Measurements from ENCODE around the gene CLIP4.
A peak's percentile ranks its signal among the peaks of the same experiment; 100 is the strongest.
"Not testable (repeated sequence)": the region's sequence is repeated elsewhere in the genome, so short reads cannot be mapped to it uniquely, and the experiment has no call there.

The CLIP4 gene

DNA sequence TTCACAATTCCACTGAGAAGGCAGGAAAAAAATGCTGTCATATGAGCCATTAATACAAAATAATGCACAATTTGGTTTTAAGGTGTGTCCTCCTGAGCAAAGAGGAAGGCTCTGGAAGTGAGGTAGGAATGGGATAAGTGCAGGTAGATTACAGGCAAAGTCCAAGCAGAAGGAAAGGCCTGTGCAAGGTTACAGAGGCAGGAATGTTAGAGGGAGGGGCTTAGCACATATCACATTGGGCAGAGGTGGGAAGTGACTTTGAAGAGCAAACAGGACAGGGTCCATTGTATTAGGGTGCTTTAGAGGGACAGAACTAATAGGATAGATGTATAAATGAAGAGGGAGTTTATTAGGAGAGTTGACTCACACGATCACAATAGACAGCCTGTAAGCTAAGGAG lies 14.7 kb upstream of the CLIP4 start:
- no peak for DNase-seq

DNA sequence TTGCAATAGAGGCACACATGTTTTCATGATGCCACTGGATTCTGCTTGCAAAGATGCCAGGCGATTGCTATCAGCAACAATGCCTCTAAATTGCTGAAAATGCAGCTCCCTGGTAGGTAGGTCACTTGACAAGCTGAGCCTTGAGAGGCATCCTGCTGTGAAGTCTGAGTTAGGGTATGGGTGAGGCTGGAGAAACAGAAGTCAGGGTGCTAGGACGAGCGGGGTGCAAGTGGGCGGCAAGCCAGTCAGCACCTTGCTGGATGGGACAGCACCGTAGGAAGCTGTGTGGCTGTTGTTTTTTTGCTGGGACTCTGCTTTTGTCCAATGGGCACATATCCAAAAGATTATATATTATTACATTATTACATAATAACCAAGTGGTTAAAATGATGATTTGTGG lies 10.5 kb upstream of the CLIP4 start:
- DNase-seq = no peak

DNA sequence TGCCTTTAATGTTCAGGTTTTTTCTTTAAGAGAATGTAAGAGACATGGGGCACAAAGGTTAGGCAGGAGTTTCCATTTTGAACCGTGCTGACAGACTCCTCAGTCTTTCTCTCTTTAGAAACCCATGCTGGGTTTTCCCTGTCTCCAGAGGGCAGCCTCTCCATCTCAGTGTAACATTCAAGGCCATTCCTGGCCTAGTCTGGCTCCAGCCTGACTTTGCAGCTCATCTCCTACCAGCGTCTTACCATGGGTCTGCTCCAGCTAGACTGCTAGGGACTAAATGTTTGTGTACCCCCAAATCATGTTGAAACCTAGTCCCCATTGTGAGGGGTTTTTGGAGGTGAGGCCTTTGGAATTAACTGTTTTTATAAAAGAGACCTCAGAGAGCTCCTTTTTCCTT lies 9.8 kb upstream of the CLIP4 start:
- DNase-seq = no peak

DNA sequence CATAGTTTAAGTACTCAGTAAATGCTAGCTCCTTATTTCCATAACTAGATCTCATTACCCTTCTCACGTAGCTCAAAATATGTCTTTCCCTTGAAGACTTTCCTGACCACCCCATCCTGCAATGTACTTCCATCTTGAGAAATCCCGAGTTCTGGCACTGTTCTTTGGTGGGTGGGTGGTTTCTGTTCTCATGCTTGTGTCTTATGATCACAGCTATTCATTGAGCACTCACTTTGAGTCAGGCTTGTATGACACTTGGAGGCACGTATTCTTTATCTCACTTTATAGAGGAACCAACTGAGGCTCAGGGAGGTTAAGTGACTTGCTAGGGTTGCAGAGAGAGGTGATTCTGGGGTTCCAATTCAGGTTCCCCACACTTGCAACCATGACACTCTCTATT lies 9.0 kb upstream of the CLIP4 start:
- DNase-seq = no peak

DNA sequence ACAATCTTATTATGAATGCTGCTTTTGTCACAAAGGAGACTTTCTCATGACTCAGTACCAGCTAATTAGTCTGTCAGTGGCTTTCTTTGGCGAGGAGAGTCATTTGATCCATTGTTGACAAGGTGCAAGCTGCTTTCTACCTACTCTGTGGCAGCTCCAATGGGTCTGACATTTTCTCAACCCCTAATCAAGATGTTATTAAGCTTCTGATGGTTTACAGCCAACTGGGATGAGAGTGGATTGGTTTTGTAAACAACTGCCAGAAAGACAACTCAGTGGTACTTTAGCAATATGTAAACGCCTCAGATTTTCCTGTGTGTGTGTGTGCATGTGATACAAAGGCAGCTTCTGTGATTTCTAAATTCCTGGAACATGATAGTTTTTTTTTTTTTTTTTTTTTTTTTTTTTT lies 8.2 kb upstream of the CLIP4 start:
- no peak for DNase-seq

DNA sequence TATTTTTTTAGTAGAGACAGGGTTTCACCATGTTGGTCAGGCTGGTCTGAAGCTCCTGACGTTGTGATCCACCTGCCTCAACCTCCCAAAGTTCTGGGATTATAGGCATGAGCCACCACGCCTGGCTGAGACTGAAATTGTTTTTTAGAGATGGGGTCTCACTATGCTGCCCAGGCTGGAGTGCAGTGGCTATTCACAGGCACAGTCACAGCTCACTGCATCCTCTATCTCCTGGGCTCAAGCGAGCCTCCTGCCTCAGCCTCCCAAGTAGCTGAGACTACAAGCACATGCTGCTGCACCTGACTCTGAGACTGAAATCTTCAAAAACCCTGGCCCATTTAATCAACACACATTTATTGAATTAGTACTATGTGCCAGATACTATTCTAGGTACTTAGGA lies 7.7 kb upstream of the CLIP4 start:
- not testable (repeated sequence) for DNase-seq

DNA sequence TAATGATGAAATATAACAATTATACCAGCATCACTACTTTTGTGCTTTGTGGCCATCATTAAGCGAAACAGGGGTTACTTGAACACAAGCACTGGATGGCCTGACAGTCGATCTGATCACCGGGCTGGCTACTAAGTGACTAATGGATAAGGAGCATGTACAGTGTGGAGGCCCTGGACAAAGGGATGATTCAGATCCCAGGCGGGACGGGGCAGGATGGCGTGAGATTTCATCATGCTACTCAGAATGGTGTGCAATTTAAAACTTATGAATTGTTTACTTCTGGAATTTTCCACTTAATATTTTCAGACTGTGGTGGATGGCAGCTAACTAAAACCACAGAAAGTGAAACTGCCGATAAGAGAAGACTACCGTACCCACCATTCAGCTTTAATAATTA lies 7.0 kb upstream of the CLIP4 start:
- DNase-seq = no peak

DNA sequence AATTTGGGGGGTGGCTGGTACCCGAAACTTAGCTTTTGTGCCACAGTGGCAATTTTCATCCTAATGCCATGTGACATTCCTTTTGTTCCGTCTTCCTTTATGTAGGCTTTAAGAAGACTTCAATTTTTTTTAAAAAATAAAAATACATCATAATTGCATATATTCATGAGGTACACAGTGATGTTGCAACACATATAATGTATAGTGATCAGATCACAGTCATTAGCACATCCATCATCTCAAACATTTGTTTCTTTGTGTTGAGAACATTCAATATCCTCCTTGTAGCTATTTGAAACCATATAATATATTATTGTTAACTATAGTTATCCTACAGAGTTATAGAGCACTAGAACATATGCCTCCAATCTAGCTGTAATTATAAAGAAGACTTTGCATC lies 6.0 kb upstream of the CLIP4 start:
- DNase-seq = no peak

DNA sequence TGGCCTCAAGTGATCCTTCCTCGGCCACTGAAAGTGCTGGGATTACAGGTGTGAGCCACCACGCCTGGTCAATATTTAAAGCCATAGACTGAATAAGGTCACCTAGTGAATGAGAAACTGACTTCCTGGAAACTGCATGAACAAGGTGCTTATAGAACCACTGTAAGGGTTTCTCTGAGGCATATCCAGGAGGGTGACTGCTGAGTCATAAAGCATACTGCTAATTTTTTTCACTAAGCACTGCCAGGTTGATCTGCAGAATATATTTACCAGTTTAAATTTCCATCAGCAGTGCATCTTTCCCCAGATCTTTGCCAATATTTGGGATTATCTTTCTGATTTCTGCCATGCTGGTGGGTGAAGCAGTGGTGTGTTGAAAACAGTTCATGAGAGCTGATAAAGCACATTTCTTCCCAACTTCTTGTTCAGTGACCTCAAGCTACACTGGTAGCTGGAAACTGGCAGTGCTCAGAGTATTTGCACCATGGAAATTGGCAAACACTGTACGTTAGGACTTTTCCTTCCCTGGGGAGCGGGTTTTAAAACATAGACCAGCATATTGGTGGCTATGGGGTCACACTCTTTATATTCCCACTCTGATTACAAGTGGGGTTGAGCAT lies 4.2 kb upstream of the CLIP4 start:
- DNase-seq = no peak

DNA sequence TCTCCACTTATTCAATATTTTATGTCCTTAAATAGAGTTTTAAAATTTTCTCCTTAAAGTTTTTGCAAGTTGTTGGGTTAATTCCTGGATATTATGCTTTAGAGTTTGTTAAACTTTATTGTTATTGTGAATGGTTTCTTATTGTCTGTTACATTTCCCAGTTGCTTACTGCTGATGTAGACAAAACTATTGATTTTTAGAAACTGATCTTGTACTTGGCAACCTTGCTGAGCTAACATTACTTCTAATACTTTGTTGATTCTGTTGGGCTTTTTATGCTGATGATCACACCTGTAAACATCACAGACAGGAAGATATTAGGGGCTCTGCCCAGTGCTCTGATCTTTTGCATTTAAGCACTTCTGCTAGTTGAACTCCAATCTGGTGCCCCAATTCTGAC lies 2.8 kb upstream of the CLIP4 start:
- no peak for DNase-seq

DNA sequence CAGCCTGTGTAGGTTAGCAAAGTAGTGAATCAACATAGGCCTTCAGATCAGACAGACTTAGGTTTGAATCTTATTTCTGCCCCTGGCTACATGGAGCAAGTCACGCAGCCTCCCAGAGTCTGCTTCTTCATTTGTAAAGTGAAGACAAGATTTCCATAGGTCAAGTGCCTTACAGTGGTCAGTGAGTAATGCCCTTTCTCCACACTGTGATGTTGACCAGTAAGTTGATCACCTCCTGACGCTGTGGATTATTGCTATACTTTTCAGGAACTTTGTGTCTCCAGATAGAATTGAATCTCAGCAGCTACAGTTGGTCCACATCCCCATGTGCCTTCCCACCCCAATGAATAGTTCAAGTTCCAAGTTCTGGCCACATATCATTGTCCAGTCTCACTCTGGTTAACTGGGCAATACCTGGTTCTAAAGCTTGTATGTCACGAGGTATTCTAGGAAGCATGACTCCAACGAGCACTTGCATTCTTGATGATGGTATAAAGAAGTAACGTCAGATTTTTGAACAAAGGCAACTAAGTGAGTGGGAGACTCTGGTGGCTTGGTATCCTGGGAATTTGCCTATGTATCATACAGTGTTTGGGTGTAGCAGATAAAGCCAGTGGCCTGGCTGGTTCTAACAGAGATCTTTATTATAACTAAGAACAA lies 2.1 kb upstream of the CLIP4 start:
- DNase-seq = no peak

DNA sequence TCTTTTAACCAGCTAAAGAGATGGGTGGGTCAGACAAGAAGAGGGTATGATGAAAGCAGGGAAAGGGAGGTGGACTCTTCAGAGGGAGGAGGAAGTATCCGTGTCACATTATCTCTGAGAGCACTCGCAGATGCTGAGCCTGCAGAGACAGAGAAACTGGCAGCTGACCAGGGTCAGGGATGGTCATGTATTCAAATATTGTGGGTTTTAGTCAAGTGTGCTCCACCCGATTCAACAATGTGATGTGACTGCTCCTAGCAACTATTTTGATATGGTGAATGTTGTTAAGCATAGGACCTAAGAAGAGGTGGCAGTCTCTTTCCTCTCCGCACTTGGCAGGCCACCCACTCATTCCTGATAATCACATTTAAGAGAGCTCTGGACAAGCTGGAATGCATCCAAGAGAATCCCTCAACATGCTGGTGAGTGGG lies 1.3 kb upstream of the CLIP4 start:
- DNase-seq = no peak

DNA sequence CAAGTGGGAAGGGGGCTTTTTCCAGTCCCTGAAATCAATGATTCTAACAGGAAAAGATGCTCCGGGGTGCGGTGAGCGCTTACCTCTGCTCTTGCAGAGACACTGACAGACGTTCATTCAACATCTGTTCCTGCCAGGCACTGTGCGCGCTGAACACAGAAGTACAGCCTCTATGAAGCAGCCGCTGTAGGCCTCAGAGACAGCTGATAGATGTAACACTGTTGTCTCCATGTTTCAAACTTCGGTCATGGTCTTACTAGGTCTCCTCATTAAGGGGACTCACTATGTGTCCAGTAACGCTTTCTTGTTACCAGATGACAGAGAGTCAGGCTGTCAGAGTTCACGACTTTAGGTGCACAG lies 649 bp upstream of the CLIP4 start:
- DNase-seq = peak; percentile 44

DNA sequence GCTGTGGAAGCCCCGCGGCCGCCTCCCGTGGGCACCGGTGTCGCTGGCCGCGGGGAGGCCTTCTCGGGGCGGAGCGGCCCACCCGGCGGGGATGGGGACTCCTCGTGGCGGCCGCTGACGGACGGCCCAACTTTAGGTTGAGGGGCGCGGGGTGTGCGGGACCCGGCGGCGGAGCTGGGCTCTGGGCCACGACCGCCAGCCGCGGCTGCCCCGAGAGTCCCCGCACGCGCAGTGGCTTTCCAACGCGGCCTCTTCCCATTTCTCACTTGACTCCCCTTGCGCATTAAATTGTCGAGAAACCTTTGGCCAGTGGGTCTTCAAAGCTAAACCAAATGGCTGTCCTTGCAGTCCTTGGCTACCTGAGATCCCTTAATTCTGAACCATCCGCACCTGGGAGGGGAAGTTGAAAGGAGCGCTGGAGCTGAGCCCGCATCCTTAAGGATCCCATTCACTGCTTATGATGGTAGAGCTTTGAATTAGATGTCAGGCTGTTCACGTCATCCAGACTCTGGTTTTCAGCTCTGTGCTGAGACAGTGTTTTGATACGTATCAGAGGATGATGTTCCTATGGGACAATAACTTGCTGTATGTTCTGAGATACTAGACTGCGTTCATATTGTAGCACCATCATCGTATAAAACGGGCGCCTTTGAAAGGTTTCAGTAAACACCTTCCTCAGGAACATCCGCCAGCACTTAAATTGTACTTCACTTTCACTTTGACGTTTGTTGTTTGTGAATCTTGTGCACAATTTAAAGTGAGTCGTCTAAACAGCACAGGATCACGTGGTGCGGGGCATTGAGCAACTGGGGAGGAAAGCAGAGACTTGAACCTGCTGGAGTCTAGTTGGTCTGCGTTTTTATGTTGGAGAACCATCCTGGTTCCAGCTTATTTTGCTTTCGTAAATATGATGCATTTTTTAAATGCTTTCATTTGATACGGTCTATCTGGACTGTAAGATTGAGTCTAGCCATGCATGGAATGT lies 874 bp downstream of the CLIP4 start:
- peak; percentile 54 for DNase-seq

DNA sequence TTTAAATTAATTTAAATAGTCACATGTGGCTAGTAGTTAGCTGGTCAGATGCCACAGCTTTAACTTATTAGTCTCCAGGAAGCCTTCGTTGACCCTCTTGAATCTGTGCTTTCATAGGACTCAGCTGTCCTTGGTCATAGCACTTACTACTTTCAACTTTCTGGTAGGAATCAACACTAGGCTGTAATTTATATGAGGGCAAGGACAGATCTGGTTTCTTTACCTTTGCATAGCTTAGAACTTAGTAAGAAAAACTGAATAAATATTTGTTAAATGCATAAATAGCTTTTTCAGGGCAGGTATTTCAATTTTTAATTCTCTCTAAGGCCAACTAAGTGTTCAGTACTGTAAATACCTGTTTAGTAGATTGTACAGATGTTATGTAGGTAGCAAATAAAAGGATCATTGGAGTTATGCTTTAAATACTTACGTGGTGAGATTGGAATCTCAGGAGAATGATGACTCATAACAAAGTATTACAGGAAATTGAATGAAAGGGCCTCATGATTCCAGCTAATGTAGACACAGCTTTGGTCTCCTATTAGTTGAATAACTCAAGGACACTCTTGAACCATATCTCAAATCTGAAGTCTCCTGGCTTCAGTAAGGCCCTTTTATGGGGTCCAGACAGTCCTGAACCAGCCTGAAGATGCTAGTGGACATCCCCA lies 2.6 kb downstream of the CLIP4 start:
- no peak for DNase-seq

DNA sequence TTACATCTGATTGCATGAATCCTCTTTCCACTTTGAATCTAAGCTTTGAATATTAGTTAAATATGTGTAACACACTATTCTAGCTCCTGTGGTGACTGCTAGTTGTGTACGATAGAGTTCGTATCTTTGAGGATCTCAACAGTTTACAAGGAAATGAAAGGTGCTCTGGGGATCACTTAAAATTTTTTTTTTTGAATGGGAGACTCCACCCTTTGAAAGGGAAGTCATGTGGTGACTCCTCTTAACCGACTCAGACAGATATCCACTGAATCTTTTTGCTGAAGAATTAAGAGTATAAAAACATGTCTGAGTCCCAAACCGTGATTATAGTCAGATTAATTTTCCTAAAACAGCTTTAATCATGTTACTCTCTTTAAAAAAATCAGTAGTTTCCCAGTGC lies 4.0 kb downstream of the CLIP4 start:
- DNase-seq = no peak

DNA sequence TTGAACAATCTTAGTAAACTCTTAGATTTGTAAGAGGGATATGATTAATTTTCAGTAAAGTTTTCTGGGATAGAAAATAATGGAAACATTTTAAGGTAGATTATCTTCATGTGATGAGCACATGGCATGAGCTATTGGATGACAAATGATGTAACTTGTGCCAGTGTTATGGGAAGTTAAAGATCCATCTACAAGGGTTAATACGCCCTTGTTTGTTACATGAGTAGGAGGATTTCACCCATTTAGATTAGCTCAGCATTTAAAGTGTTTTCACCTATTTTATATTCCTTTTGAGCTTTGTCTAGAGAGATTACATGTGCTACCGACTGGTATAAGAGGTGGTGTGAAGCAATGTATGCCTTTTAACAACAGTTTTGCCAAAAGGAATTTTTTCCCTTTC lies 5.6 kb downstream of the CLIP4 start:
- DNase-seq = no peak

DNA sequence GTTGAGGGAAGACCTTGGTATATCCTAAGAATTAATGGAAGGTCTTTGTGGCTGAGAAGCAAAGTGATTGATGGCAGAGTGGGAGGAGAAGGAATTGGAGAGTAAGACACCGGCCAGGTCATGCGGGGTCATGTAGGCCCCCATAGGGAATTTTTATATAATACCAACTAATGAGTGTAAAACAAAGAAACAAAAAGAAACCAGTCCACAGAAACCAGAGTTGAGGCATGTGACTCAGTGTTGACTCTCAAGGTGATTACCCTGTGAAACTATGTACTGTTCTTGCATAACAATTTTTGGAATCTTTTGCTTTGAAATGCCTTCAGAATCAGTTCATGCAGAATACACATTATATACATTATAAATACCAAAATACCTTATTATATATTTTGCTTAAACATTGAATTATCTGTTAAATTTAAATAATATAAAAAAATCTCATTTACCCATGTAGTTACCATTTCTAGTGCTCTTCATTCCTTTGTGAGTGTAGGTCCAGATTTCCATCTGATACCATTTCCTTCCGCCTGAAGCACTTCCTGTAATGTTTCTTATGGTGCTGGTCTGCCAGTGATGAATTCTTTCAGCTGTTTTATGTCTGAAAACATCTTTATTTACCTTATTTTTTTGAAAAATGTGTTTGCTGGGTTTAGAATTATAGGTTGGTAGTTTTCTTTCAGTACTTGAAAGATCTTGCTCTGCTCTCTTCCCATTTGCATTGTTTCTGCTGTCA lies 8.6 kb downstream of the CLIP4 start:
- no peak for DNase-seq

DNA sequence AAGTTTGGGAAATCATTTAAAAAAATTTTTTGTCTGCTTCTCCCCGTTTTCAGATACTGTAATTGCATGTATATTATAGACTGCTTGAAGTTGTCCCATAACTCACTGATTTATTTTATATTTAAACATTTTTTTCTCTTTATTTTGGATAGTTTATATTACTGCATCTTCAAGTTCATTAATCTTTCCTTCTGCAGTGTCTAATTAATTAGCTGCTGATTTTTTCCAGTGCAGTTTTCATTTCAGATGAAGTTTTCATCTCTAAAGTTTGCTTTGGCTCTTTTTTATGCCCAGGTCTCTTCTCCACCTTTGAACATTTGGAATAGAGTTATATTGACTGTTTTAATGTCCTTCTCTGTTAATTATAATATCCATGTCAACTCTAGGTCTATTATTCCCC lies 9.3 kb downstream of the CLIP4 start:
- DNase-seq = no peak

DNA sequence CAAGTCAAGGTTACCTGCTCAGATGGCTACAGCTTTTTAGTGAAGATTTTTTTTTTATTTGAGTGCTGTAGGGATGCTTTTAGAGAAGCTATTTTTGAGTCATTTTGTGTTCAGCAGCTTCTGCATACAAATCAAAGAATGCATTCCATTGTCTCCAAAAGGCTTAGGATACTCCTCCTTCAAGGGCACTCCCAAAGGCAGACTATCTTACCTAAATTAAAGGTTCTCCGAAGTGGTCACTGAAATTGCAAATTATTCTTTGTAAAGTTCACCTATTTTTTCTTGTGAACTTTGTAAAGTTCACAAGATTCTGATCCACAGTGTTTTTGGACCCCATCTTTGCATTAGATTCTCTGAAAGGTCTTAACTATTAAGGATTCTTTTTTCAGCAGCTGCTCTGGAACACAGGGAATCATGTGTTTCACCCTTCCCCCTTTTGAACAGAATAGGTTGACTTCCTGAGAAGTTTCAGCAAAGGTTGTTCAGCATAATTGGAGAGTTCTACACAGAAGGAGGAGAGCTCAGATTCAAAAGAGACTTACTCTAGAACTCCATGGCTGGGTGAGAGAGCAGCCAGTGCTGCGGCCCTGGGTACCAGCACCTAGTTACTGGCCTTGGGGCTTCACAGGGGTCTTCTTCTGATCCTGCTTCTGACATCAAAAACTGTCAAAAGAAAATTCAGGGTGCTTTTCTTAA lies 14.5 kb downstream of the CLIP4 start:
- DNase-seq = no peak

DNA sequence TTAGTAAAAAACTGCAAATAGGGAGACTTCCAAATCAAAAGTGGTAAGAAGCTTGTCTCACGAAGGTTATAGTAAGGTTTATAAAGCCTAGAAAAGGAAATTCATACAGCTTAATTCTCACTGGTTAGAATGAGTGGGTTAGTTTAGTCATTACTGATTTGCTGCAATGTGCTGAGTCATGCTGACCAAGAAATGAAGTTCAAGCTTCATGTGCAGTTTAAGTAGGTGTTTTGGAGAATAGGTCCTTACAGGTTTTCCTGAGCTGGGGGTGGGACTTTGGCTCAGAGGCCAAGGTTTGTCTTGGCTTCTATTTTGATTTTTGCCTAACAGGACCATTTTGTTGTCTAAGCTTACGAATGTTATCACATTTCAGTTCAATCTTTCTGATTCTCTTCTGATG lies 15.1 kb downstream of the CLIP4 start:
- no peak for DNase-seq

DNA sequence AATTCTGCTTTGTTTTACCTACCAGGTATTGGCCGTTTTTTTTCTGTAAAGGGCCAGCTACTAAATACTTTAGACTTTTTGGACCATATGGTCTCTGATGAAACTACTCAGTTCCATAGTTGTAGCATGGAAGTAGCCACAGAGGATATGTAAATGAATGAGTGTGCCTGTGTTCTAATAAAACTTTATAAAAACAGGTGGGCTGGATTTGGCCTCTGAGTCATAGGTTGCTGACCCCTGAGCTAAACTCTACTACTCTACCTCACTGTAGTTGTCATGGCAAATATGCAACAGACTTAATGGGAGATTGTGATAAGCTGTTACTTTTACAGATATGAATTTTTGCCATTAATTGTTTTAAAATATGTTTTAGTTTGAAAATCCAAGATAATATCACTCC lies 19.7 kb downstream of the CLIP4 start:
- no peak for DNase-seq
